Glomerular endothelial cell (primary cell): ENCODE measurements around the gene AFG3L2. TPM values are rescaled to one million over a fixed set of nuclear protein-coding genes. Genes with fewer than 3 reads are reported as not detected.

Source experiments
- DNase-seq: peaks from one replicate; pipeline ENCODE4 v3.0.0-alpha.2; 2011; ENCODE audit warnings: low read depth, low spot score; ENCODE audit errors: extremely low read depth
- total RNA-seq: library from RNA; depleted of rRNA; stranded (reverse); fragments of >200 nt; gene quantifications from 2 replicates; pipeline ENCODE4 v1.2.3, GENCODE V29; 2015

The AFG3L2 gene
- total RNA-seq, 1 donor from 2014 or later = 39.3 TPM

DNA sequence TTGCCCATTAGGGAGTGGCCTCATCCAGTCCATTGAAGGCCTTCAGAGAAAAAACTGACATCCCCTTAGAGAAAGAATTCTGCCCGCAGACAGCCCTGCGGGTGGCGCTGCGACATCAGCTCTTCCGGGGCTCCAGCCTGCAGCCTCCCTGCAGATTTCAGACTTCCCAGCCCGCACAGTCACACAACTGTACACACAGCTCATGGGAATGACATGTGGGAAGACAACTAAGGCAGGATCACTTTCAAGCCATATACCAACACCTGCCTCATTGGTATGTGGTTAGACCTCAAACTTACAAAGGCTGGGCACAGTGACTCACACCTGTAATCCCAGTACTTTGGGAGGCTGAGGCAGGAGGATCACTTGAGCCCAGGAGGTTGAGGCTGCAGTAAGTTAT is 93.8 kb downstream of the AFG3L2 start:
- no peak for DNase-seq

GRCh38 chr18:12282442-12283039 is 94.5 kb downstream of the AFG3L2 start:
- no peak for DNase-seq

GRCh38 chr18:12281861-12282260 is 95.2 kb downstream of the AFG3L2 start:
- DNase-seq = no peak

DNA sequence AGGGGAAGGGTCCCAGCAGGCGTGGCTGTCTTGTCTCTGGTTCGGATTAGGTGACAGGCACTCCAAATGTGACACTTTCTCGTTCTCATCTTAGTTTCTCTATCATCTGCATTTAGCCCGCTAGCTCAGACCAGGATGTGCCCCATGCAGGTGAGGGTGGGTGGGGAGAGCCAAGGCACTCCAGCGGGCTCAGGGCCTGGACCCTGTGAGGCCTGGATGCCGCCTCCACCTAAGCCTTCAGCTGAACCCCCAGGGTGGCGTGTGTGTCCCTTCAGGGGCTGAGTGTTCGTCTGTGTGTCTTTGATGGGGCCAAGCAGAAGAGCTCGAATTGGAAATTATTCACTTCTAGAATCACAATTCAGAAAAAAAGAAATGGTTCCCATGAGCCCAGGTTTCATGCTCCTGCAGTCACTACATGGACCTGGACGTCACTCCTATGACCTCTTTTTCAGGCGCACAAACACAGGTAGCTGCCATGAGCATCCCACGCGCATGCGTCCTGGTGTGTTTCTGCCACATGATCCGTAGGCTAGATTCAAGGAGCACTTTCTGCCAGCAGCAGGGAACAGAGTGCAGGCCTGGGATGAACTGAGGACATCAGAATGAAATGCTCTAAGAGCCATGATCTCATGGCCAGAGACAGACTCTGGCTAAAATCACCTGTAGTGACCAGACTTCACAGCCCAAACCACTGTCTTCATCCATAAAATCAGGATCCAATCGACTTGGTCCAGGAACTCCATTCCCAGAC is 97.1 kb downstream of the AFG3L2 start:
- no peak for DNase-seq

Other genes starting within 250 kb of the AFG3L2 start
- gene CIDEA, start 122.9 kb downstream of the AFG3L2 start, total RNA-seq = 1.4 and 3.5 TPM in 2 replicates
- gene TUBB6, start 69.0 kb downstream of the AFG3L2 start, total RNA-seq = 872 and 961 TPM in 2 replicates
- 2.3 and 2.4 TPM in 2 replicates for gene PRELID3A, start 30.7 kb upstream of the AFG3L2 start, total RNA-seq